Effector memory CD4-positive, alpha-beta T cell (primary cell): Measurements from ENCODE around the gene HBQ1.
"Not testable (repeated sequence)": the region's sequence is repeated elsewhere in the genome, so short reads cannot be mapped to it uniquely, and the experiment has no call there.

Source experiments
- DNase-seq, 3 donors: peaks; one replicate each; pipeline ENCODE4 v3.0.0-alpha.2; 2020
- H3K27ac ChIP-seq: 2 replicates; pipeline ENCODE4 v1.7.0; 2013; ENCODE audit warnings: mild to moderate bottlenecking, low read length, moderate library complexity; ENCODE audit not compliant: insufficient read depth, poor library complexity, severe bottlenecking
- H3K27me3 ChIP-seq: replicated peaks from 2 replicates; pipeline ENCODE4 v1.7.0; 2013; ENCODE audit warnings: mild to moderate bottlenecking, low read length; ENCODE audit not compliant: insufficient read depth, control insufficient read depth, poor library complexity, severe bottlenecking
- H3K36me3 ChIP-seq: 2 replicates; pipeline ENCODE4 v1.7.0; 2013; ENCODE audit warnings: mild to moderate bottlenecking, low read length, moderate library complexity; ENCODE audit not compliant: control insufficient read depth, insufficient read depth
- H3K4me1 ChIP-seq: 2 replicates; pipeline ENCODE4 v1.7.0; 2013; ENCODE audit warnings: low read length, mild to moderate bottlenecking; ENCODE audit not compliant: control insufficient read depth, insufficient read depth, poor library complexity, severe bottlenecking
- H3K4me3 ChIP-seq: 2 replicates; pipeline ENCODE4 v1.7.0; 2013; ENCODE audit warnings: low read length, low read depth, mild to moderate bottlenecking; ENCODE audit not compliant: insufficient read depth, poor library complexity, severe bottlenecking
- H3K9me3 ChIP-seq: 2 replicates; pipeline ENCODE4 v1.7.0; 2013; ENCODE audit warnings: mild to moderate bottlenecking, low read length, moderate library complexity; ENCODE audit not compliant: control insufficient read depth

Gene HBQ1

GRCh38 chr16:160691-161190, 19.5 kb upstream of the HBQ1 start:
- H3K36me3 ChIP-seq: no peaks in the 10 kb centered on the region
- peaks cover 9% of the 10 kb centered on the region for H3K27me3 ChIP-seq
- H3K4me3 ChIP-seq: no peak overlapping the region
- no peak overlapping the region for H3K27ac ChIP-seq
- H3K4me1 ChIP-seq: peaks cover 9% of the 10 kb centered on the region
- no peak for DNase-seq
- no peaks in the 10 kb centered on the region for H3K9me3 ChIP-seq

GRCh38 chr16:162271-162991, 17.8 kb upstream of the HBQ1 start:
- DNase-seq: no peak
- H3K27ac ChIP-seq: no peak overlapping the region
- H3K4me3 ChIP-seq: no peak overlapping the region
- H3K36me3 ChIP-seq: no peaks in the 10 kb centered on the region
- no peaks in the 10 kb centered on the region for H3K9me3 ChIP-seq
- peaks cover 24% of the 10 kb centered on the region for H3K27me3 ChIP-seq
- H3K4me1 ChIP-seq: peaks cover 18% of the 10 kb centered on the region

DNA sequence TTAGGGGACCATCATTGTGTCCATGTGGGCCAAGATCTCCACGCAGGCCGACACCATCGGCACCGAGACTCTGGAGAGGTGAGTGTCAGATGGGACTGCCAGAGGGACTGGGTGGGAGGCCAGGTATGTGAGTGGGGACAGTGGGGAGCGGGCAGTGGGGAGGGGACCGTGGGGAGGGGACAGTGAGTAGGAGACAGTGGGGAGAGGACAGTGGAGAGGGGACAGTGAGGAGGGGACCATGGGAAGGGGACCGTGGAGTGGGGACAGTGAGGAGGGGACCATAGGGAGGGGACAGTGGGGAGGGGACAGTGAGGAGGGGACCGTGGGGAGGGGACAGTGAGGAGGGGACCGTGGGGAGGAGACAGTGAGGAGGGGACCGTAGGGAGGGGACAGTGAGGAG, 17.1 kb upstream of the HBQ1 start:
- not testable (repeated sequence) for H3K36me3 ChIP-seq, DNase-seq, H3K27ac ChIP-seq, H3K9me3 ChIP-seq, H3K4me3 ChIP-seq
- Histone ChIP-seq H3K27me3 (peaks cover 27% of the 10 kb centered on the region), H3K4me1 (peaks cover 18% of the 10 kb centered on the region)

DNA sequence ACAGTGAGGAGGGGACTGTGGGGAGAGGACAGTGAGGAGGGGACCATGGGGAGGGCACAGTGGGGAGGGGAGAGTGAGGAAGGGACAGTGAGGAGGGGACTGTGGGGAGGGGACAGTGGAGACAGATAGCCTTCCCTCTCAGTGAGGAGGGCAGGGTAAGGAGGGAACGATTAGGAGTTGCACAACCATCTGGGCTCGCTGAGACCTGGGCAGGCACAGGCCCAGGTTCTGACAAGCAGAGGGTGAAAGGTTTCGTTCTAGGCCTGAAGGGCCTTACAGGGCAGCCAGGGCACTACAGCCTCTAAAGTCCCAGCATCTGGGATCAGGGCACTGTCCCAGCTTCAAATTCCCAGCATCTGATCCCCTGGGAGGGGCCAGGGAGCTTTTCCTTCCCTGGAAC, 16.6 kb upstream of the HBQ1 start:
- H3K27me3 ChIP-seq: peaks cover 27% of the 10 kb centered on the region
- not testable (repeated sequence) for DNase-seq, H3K36me3 ChIP-seq, H3K9me3 ChIP-seq, H3K27ac ChIP-seq, H3K4me3 ChIP-seq
- peaks cover 18% of the 10 kb centered on the region for H3K4me1 ChIP-seq

DNA sequence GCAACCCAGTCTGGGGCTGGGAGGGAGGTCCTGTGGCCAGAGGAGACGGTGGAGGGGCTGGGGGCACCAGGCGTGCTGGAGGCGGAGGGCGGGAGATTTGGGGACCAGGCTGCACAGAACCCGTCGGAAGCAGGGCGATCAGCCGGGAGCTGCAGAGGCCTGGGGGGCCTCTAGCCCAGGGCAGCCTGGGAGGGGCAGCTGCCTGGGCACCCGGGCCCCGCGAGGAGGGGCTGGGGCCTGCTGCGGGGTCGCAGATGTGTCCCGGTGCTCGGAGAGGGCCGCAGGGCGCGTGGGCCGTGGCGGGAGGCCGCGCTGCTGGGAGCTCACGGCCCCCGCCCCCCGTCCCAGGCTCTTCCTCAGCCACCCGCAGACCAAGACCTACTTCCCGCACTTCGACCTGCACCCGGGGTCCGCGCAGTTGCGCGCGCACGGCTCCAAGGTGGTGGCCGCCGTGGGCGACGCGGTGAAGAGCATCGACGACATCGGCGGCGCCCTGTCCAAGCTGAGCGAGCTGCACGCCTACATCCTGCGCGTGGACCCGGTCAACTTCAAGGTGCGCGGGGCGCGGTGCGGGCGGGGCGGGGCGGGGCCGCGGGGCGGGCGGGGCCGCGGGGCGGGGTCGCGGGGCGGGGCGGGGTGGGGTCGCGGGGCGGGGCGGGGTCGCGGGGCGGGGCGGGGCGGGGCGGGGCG, 16.0 kb upstream of the HBQ1 start:
- not testable (repeated sequence) for DNase-seq
- H3K27me3 ChIP-seq: peaks cover 27% of the 10 kb centered on the region

DNA sequence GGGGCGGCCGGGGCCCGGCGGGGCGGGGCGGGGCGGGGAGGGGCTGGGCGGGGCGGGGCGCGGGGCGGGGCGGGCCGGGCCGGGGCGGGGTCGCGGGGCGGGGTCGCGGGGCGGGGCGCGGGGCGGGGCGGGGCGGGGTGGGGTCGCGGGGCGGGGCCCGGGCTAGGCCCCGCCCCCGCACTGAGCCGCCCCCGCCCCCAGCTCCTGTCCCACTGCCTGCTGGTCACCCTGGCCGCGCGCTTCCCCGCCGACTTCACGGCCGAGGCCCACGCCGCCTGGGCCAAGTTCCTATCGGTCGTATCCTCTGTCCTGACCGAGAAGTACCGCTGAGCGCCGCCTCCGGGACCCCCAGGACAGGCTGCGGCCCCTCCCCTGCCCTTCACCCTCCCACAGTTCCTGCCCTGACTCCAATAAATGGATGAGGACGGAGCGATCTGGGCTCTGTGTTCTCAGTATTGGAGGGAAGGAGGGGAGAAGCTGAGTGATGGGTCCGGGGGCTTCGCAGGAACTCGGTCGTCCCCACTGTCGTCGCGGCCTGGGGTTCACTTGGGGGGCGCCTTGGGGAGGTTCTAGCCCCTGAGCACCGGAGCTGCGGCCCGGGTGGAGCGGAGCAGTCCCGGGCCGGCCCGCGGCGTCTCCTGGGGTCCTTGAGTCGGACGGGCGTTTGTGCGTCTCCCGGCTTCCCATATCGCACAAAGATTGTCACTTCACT, 15.3 kb upstream of the HBQ1 start:
- Histone ChIP-seq H3K4me1 (peaks cover 18% of the 10 kb centered on the region), H3K4me3 (peak overlapping the region; percentile 23), H3K27me3 (peaks cover 27% of the 10 kb centered on the region), H3K9me3 (no peaks in the 10 kb centered on the region), H3K27ac (no peak overlapping the region), H3K36me3 (no peaks in the 10 kb centered on the region)
- no peak for DNase-seq

More for the DNA sequence above, 16.0 kb upstream of the HBQ1 start:
- not testable (repeated sequence) for H3K36me3 ChIP-seq, H3K27ac ChIP-seq, H3K9me3 ChIP-seq, H3K4me3 ChIP-seq
- peaks cover 18% of the 10 kb centered on the region for H3K4me1 ChIP-seq

DNA sequence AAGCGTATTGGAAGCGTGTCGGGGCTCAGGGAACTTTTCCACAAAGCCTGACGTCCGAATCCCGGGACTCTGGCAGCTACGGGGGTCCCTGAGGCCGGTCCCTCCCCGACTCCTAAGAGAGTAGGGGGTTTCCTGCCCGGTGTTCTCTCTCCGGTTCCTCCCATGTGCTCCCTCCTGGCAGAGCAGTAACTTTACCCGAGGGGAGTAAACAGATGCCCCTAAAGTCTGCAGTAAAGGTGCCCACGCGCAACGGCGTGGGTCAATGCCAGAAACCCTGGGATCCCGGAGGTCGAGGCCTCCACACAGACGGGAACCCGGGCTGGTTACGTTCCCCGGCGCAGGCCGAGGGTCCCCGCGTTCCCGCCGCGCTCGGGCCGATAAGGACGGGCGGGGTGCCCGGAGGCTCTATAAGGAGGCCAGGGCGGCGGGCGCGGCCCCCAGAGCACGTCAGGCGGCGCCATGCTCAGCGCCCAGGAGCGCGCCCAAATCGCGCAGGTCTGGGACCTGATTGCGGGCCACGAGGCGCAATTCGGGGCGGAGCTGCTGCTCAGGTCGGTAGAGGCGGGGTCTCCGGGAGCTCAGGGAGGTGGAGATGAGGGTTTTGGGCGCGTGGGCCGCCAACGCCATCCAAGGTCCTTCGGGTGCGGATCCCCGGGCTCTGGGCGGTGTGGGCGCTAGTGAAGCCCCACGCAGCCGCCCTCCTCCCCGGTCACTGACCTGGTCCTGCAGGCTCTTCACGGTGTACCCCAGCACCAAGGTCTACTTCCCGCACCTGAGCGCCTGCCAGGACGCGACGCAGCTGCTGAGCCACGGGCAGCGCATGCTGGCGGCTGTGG, 14.5 kb upstream of the HBQ1 start, which contains the start of gene HBM:
Gene HBM, plus strand, starts transcription at position 440 of the 836 bp plus-strand sequence. Its CDS starts 20 bp downstream, at position 460.
- H3K27me3 ChIP-seq: peaks cover 28% of the 10 kb centered on the region
- no peak within 1 kb of the TSS for H3K27ac ChIP-seq
- no peaks in the 10 kb centered on the region for H3K36me3 ChIP-seq
- H3K4me3 ChIP-seq: peak within 1 kb of the TSS; percentile 23
- DNase-seq: no peak
- H3K9me3 ChIP-seq: no peaks in the 10 kb centered on the region
- H3K4me1 ChIP-seq: peaks cover 18% of the 10 kb centered on the region

- Histone ChIP-seq H3K9me3 (no peaks in the 10 kb centered on the region), H3K36me3 (no peaks in the 10 kb centered on the region), H3K4me1 (peaks cover 18% of the 10 kb centered on the region), H3K27me3 (peaks cover 31% of the 10 kb centered on the region), H3K27ac (no peak overlapping the region), H3K4me3 (peak overlapping the region; percentile 12)
- no peak for DNase-seq
These were observed 13.7 kb upstream of the HBQ1 start for GRCh38 chr16:166375-167121.

GRCh38 chr16:167122-167690, 13.1 kb upstream of the HBQ1 start:
- H3K4me3 ChIP-seq: no peak overlapping the region
- peaks cover 18% of the 10 kb centered on the region for H3K4me1 ChIP-seq
- H3K9me3 ChIP-seq: no peaks in the 10 kb centered on the region
- no peak for DNase-seq
- H3K27me3 ChIP-seq: peaks cover 31% of the 10 kb centered on the region
- no peaks in the 10 kb centered on the region for H3K36me3 ChIP-seq
- H3K27ac ChIP-seq: no peak overlapping the region
